GM10266 (cell line): ENCODE measurements around the gene GRIP2.

Source experiments
- DNase-seq: peaks from one replicate; pipeline ENCODE4 v3.0.0; 2012; ENCODE audit errors: extremely low spot score
- CTCF ChIP-seq: IDR thresholded peaks from 2 replicates; pipeline ENCODE4 v1.5.1; 2012; ENCODE audit warnings: mild to moderate bottlenecking, low read depth; ENCODE audit not compliant: control insufficient read depth, insufficient read depth; ENCODE audit errors: missing control alignments

Gene GRIP2

GRCh38 chr3:14480207-14481017, 59.7 kb downstream of the GRIP2 start:
- no peak for DNase-seq
- TF ChIP-seq CTCF, result no peak

GRCh38 chr3:14479591-14479990, 60.6 kb downstream of the GRIP2 start:
- no peak for TF ChIP-seq CTCF

GRCh38 chr3:14478956-14479550, 61.1 kb downstream of the GRIP2 start:
- no peak for TF ChIP-seq CTCF
- no peak for DNase-seq

More at GRCh38 chr3:14479591-14479990, 60.6 kb downstream of the GRIP2 start:
- no peak for DNase-seq

- DNase-seq, result no peak
- no peak for TF ChIP-seq CTCF
Measured at GRCh38 chr3:14477311-14477935, 62.7 kb downstream of the GRIP2 start.

GRCh38 chr3:14476583-14477265, 63.4 kb downstream of the GRIP2 start:
- no peak for DNase-seq
- TF ChIP-seq CTCF, result no peak

GRCh38 chr3:14475621-14476020, 64.5 kb downstream of the GRIP2 start:
- DNase-seq, result no peak
- no peak for TF ChIP-seq CTCF
